ENCODE results near the gene ZMPSTE24.
"Not testable (repeated sequence)": the region's sequence is repeated elsewhere in the genome, so short reads cannot be mapped to it uniquely, and the experiment has no call there.

The ZMPSTE24 gene

DNA sequence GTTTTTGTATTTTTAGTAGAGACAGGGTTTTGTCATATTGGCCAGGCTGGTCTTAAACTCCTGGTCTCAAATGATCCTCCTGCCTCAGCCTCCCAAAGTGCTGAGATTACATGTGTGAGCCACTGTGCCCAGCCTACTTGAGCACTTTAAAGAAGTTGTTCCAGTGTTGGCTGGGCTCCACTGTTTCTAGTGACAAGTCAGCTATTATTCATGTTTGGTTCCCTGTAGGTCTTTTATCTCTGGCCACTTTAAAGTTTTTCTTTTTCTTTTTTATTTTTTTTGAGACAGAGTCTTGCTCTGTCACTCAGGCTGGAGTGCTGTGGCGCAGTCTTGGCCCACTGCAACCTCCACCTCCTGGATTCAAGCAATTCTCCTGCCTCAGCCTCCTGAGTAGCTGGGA is 73.4 kb downstream of the ZMPSTE24 start:
- not testable (repeated sequence) for DNase-seq

DNA sequence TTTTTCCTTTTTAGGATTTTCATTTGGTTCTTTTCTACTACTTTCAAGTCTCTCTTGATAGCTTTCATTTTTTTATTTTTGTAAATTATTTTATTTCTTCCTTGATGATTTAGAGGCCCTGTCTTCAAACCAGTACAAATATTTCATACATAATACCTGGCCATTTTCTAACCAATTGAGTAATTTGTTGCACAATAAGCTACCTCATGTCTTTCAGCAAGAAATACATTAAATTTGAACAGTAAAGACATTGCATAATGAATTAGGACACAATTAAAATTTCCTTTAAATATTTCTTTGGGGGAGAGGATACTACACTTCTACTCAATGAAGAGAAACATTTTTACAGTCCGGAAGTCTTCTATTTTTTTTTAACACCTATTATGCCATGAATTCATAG is 74.7 kb downstream of the ZMPSTE24 start:
- DNase-seq: no peak

DNA sequence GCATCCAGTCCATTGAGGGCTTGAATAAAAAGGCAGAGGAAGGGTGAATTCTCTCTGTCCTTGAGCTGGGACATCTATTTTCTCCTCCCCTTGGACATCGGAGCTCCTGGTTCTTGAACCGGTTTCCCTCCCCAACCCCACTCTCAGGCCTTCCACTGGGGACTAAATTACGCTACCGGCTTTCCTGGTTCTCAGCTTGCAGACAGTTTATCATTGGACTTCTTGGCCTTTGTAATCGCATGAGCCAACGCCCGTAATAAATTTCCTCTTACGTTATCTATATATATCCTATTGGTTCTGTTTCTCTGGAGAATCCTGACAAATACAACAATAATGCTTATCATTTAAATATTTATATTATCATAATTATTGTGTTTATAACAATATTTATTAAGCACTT is 79.4 kb downstream of the ZMPSTE24 start:
- DNase-seq: no peak

DNA sequence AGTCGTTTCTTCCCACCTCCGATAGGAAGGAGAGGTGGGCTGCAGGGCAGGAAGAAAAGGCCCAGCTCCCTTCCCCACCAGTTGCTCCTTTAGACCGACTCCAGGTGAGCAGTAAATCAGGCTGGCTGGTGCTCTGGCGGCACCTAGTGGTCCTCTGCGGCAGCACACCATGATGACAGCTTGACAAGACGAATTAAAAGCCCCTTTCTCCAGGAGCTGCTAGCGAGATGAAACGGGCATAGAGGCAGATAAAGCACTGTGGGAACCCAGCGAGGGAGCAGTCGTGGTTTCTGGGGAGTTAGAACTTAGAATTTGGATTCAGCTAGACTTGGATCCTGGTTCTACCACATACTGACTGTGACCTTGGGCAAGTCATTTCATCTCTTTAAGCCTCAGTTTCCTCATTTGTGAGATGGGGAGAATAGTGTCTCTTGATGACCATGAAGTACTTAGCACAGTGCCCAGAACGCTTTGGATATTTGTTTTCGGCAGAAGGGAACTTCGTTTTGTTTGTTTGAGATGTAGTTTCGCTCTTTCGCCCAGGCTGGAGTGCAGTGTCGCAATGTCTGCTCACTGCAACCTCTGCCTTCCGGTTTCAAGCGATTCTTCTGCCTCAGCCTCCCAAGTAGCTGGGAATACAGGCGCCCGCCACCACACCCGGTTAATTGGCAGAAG is 80.8 kb downstream of the ZMPSTE24 start:
- peak; percentile 91 to 93 for DNase-seq

DNA sequence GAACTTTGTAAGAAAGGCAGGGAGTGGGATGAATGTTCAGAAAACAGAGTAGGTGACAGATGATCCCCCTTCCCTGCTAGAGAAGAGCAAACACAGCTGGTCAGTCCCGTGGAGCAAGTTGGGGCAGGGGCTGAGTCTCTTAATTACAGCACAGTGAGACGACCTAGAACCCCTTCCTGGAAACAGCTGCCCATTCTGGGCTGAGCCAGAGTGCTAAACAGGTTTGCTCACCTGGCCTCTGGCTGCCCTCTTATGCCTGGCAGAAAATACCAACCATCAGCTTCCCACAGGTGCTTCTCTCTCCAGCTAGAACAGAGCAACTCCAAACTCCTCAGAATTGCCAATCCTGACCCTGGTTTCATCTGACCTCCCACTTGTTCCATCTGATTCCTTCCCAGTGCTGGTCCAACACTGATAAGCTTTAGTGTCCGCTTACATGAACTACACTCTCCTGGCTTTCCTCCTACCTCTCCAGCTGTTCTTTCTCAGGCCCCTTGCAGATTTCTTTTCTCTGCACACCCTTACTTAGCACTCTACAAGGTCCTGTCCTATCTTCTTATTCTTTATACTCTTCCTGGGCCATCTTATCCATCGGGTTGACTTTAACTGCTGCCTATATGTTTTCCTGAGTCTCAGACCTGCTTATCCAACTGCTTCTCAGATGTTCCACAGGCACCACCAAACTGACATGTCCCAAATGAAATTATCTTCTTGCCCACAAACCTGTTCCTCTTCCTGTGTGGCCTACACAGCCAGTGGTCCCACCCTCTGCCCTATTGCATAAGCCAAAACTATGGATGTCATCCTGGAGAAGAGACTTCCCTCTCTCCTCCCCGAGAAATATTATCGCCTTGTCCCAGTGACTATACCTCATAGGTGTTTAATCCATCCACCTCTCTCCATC is 81.6 kb downstream of the ZMPSTE24 start:
- DNase-seq: no peak

DNA sequence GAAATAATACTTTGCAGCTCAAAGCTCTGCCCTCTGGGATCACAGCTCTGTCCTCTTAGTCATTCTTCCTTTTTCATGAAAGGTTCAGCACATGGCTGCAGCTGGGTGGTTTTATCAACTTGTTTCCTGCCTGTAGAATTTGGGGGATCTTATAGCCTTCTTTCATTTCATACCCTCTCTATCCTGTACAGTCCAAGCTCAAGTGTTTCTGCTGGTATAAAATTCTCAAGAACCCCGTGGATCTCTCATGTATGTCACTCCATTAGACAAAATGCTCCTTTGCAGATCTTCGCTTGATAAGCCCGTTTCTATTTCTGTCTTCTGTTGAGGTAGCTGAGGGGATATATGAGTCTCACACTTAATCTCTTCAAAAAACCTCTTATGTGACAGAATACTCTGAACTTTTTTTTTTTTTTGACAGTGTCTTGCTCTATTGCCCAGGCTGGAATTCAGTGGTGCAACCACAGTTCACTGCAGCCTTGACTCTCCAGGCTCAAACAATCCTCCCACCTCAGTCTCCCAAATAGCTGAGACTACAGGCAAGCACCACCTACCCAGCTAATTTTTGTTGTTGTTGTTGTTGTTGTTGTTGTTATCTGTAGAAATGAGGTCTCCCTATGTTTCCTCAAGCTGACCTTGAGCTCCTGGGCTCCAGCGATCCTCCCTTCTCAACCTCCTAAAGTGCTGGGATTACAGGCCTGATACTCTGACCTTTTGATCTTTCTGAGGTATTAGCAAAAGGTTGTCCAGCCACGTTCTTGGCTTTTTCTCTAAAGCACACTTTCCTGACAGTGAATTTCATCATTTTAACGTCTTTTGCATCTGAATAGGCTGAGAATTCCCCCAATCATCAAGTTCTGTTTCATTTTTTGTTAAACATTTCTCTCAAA is 83.7 kb downstream of the ZMPSTE24 start:
- DNase-seq: no peak

DNA sequence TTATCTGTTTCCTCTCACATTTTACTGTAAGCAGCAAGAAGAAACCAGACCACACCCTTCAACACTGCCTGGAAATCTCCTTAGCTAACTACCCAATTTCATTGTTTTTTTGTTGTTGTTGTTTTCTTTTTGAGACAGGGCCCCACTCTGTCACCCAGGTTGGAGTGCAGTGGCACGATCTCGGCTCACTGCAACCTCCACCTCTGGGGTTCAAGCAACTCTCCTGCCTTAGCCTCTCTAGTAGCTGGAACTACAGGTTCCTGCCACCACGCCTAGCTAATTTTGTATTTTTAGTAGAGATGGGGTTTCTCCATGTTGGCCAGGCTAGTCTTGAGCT is 84.3 kb downstream of the ZMPSTE24 start:
- DNase-seq: peak; percentile 37 to 45

Data from CD4-positive, alpha-beta T cell treated with Interferon alpha-2 for 1 hour (primary cell).